ENCODE data around the gene KIAA0930. TPM values are rescaled to one million over a fixed set of nuclear protein-coding genes. Genes with fewer than 3 reads are reported as not detected.

Gene KIAA0930
- total RNA-seq, 2 donors from 2014 or later, result 38.5 to 44.8 TPM

GRCh38 chr22:45229181-45229580 lies 11.5 kb downstream of the KIAA0930 start:
- no peak for DNase-seq
- Histone ChIP-seq H3K27me3 (no peaks in the 10 kb centered on the region), H3K9me3 (no peaks in the 10 kb centered on the region), H3K9ac (ENCODE audit: low read depth in 2 of 2, low read length in 2 of 2) (no peak overlapping the region), H3K4me3 (no peak overlapping the region), H3K36me3 (no peaks in the 10 kb centered on the region), H3K27ac (no peak overlapping the region), H3K4me1 (peaks cover 3% of the 10 kb centered on the region)
- intact Hi-C loops (cut with DNase I), result no loop called here
- no peak for TF ChIP-seq CTCF (IDR thresholded peaks at IDR 0.05)

GRCh38 chr22:45228401-45228754 lies 12.3 kb downstream of the KIAA0930 start:
- Histone ChIP-seq H3K27ac (no peak overlapping the region), H3K9ac (ENCODE audit: low read depth in 2 of 2, low read length in 2 of 2) (no peak overlapping the region), H3K36me3 (no peaks in the 10 kb centered on the region), H3K27me3 (no peaks in the 10 kb centered on the region), H3K4me3 (no peak overlapping the region), H3K4me1 (peaks cover 3% of the 10 kb centered on the region), H3K9me3 (no peaks in the 10 kb centered on the region)
- intact Hi-C loops (cut with DNase I), result no loop called here
- no peak for DNase-seq
- no peak for TF ChIP-seq CTCF (IDR thresholded peaks at IDR 0.05)

GRCh38 chr22:45227645-45228400 lies 12.9 kb downstream of the KIAA0930 start:
- H3K4me3 ChIP-seq, result no peak overlapping the region
- peaks cover 3% of the 10 kb centered on the region for H3K4me1 ChIP-seq
- DNase-seq, result no peak
- H3K27ac ChIP-seq, result no peak overlapping the region
- intact Hi-C loops (cut with DNase I), result no loop called here
- H3K9ac ChIP-seq (ENCODE audit: low read depth in 2 of 2, low read length in 2 of 2), result no peak overlapping the region
- H3K36me3 ChIP-seq, result no peaks in the 10 kb centered on the region
- H3K9me3 ChIP-seq, result no peaks in the 10 kb centered on the region
- no peaks in the 10 kb centered on the region for H3K27me3 ChIP-seq
- TF ChIP-seq CTCF (IDR thresholded peaks at IDR 0.05), result no peak

- no peak for TF ChIP-seq CTCF (IDR thresholded peaks at IDR 0.05)
- no peak for DNase-seq
- Histone ChIP-seq H3K27me3 (no peaks in the 10 kb centered on the region), H3K9me3 (no peaks in the 10 kb centered on the region), H3K4me3 (no peak overlapping the region), H3K27ac (no peak overlapping the region), H3K4me1 (peaks cover 3% of the 10 kb centered on the region), H3K36me3 (no peaks in the 10 kb centered on the region), H3K9ac (ENCODE audit: low read depth in 2 of 2, low read length in 2 of 2) (peak overlapping the region in 1 of 2 donors; percentile 24)
- intact Hi-C loops (cut with DNase I), result no loop called here
These were observed 14.0 kb downstream of the KIAA0930 start for GRCh38 chr22:45226503-45227186.

GRCh38 chr22:45225732-45226502 lies 14.8 kb downstream of the KIAA0930 start:
- Histone ChIP-seq H3K9me3 (no peaks in the 10 kb centered on the region), H3K4me1 (peaks cover 3% of the 10 kb centered on the region), H3K27me3 (no peaks in the 10 kb centered on the region), H3K27ac (no peak overlapping the region), H3K36me3 (no peaks in the 10 kb centered on the region), H3K9ac (ENCODE audit: low read depth in 2 of 2, low read length in 2 of 2) (no peak overlapping the region), H3K4me3 (no peak overlapping the region)
- intact Hi-C loops (cut with DNase I), result no loop called here
- DNase-seq, result no peak
- no peak for TF ChIP-seq CTCF (IDR thresholded peaks at IDR 0.05)

All from colonic mucosa (tissue), 4 donors.